ENCODE measurements around the gene GPR83. TPM values are rescaled to one million over a fixed set of nuclear protein-coding genes. Genes with fewer than 3 reads are reported as not detected.
A peak's percentile ranks its signal among the peaks of the same experiment; 100 is the strongest.

GPR83 gene
- total RNA-seq, 4 donors from 2014 or later = 0.21 to 0.28 TPM; not detected in 2

DNA sequence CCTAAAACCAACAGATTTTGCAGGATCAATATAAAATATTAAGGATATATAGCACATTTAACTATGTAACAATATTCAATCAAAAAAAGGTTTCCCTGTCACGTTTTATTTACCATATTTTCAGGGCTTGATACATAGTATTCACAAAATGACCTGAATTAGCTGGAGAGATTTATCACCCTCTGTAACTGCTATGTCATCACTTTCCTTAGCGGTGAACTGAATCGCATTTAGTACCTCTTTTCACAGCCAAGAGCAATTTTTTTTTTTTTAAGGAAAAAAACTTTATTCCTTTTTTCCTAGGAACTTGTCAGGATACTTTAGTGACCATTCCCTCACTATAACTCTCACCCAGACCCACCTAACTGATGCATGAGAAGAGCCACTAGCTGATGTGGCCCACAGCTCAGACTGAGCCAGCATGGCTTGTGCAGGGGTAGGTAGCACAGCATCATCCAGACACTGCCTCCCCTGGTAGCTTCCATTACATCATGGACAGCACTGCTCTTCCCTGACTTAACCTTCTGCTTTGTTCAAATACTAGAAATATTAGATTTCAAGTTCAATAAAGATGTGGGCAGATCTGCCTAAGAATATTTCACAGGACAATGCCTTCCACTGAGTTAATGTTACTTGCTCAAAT is 17.0 kb upstream of the GPR83 start:
- Histone ChIP-seq H3K4me1 (no peaks in the 10 kb centered on the region), H3K36me3 (no peaks in the 10 kb centered on the region), H3K9me3 (no peaks in the 10 kb centered on the region), H3K4me3 (no peak overlapping the region), H3K27ac (no peak overlapping the region), H3K27me3 (no peaks in the 10 kb centered on the region)
- TF ChIP-seq, protein P1, sequence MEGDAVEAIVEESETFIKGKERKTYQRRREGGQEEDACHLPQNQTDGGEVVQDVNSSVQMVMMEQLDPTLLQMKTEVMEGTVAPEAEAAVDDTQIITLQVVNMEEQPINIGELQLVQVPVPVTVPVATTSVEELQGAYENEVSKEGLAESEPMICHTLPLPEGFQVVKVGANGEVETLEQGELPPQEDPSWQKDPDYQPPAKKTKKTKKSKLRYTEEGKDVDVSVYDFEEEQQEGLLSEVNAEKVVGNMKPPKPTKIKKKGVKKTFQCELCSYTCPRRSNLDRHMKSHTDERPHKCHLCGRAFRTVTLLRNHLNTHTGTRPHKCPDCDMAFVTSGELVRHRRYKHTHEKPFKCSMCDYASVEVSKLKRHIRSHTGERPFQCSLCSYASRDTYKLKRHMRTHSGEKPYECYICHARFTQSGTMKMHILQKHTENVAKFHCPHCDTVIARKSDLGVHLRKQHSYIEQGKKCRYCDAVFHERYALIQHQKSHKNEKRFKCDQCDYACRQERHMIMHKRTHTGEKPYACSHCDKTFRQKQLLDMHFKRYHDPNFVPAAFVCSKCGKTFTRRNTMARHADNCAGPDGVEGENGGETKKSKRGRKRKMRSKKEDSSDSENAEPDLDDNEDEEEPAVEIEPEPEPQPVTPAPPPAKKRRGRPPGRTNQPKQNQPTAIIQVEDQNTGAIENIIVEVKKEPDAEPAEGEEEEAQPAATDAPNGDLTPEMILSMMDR (IDR thresholded peaks at IDR 0.05) = no peak
- no peak for TF ChIP-seq POLR2A (IDR thresholded peaks at IDR 0.05)
- no peak for DNase-seq
- intact Hi-C loops (cut with DNase I; ENCODE audit: low total_unique reads) = no loop called here

DNA sequence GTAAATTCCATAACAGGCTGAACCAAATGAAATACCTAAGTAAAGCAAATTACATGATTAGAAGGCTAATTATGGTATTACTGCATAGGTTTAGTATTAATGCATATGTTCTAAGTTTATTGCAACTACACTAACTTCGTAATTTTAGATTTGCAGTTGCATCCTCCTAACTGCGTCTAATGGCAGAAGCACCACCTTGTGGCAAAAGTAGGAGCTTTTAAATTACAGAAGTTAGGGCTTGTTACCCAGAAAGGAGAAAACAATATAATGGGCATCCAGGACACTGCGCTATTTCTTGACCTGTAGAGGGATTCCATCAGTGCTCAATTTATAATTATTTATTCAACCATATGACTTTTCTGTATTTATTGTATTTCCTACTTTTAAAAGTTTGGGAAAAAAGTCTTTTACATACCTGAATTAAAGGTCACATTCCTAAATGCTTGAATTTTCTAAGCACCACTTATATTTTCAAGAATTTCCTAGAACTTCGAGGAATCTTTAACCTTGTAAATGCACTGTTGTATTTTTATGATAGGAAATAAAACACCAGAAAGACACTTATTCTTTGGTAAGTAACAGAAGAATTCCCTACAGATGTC is 16.3 kb upstream of the GPR83 start:
- no peaks in the 10 kb centered on the region for H3K36me3 ChIP-seq
- H3K27me3 ChIP-seq = no peaks in the 10 kb centered on the region
- no peaks in the 10 kb centered on the region for H3K4me1 ChIP-seq
- intact Hi-C loops (cut with DNase I; ENCODE audit: low total_unique reads) = no loop called here
- H3K4me3 ChIP-seq = no peak overlapping the region
- TF ChIP-seq, protein P1 (IDR thresholded peaks at IDR 0.05) = peak; percentile 32 to 54 (median 52)
- TF ChIP-seq POLR2A (IDR thresholded peaks at IDR 0.05) = no peak
- H3K9me3 ChIP-seq = no peaks in the 10 kb centered on the region
- H3K27ac ChIP-seq = no peak overlapping the region
- no peak for DNase-seq

DNA sequence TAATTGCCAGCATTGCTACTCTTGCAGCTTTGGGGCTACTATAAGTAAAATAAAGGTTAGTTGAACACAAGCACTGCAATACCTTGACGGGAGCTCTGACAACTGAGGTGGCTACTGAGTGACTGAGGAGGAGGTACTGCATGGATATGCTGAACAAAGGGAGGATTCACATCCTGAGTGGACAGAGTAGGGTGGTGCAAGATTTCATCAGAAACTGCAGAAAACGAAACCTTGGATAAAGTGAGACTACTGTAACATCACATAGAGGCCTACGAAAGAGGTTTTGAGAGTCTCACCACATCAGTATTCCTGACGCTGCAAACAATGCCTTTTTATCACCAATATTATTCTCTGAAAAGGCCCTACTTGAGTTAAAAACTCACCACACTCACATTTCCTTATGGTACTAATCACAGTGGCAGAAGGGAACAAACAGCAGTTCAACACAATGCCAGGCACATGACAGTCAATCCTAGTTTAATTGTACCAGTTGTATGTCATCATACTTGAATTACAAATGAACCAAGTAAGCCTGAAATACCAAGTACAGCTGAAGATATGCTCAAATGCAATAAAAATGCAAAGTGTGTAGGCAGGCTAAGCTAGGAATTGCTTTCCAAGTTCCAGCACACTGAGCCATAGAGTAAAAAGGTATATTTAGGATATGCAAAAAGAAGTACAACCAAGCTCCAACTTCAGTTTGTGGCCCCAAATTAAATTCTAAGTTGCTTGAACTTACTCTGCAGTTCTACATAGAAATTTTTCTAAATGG is 4.0 kb upstream of the GPR83 start:
- Histone ChIP-seq H3K4me1 (peaks cover 0 to 6% of the 10 kb centered on the region in 2 donors), H3K27ac (no peak overlapping the region), H3K27me3 (no peaks in the 10 kb centered on the region), H3K4me3 (no peak overlapping the region), H3K36me3 (no peaks in the 10 kb centered on the region), H3K9me3 (peaks cover 0 to 5% of the 10 kb centered on the region in 2 donors)
- no peak for TF ChIP-seq POLR2A (IDR thresholded peaks at IDR 0.05)
- TF ChIP-seq, protein P1 (IDR thresholded peaks at IDR 0.05) = no peak
- intact Hi-C loops (cut with DNase I; ENCODE audit: low total_unique reads) = no loop called here
- no peak for DNase-seq

DNA sequence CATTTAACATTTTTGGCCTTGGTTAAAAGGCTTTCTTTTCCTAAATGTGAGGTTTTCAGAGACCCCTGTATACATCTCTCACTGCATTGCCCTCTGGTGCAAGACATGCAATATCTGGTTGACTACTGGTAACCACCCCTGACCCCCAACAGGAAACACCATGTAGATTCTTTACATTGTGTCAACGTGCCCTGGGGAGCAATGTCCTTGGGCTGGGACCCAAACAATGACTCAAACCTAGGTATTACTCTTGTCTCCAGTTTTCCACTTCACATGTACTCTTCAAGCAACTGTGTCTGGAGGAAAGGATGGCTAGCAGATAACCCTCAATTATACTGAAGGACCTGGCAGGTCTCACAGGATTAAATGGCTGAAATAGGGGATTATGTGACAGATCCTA is 1.1 kb upstream of the GPR83 start:
- Histone ChIP-seq H3K36me3 (no peaks in the 10 kb centered on the region), H3K27ac (no peak overlapping the region), H3K9me3 (no peaks in the 10 kb centered on the region), H3K27me3 (no peaks in the 10 kb centered on the region), H3K4me1 (peaks cover 0 to 6% of the 10 kb centered on the region in 2 donors), H3K4me3 (no peak overlapping the region)
- DNase-seq = no peak
- intact Hi-C loops (cut with DNase I; ENCODE audit: low total_unique reads) = no loop called here
- TF ChIP-seq POLR2A (IDR thresholded peaks at IDR 0.05) = no peak
- TF ChIP-seq, protein P1 (IDR thresholded peaks at IDR 0.05) = no peak

DNA sequence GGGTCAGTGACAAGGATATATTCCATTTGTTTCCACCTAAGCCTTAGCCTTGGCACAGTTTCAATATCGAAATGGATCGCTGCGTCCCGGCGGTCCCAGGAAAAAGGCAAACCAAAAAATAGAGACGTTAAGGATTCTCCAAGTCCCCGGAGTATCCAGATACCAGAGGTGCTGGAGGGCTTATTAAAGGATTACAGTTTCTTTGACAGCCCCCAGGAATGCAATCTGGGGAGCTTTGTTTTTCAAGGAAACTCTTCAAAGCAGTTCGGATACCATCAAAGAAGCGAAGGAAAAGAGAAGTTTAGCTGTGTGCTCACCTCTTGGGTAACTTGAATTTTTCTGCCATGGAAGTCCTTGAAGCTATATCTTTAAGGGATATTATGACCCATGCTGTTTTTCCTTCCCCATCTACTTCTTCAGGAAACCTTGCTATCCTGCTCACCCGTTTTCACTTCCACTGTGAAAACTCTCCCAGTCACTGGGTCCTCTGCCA is 600 bp upstream of the GPR83 start:
- no peaks in the 10 kb centered on the region for H3K27me3 ChIP-seq

More for the DNA sequence above, 600 bp upstream of the GPR83 start:
- Histone ChIP-seq H3K9me3 (no peaks in the 10 kb centered on the region), H3K27ac (no peak overlapping the region), H3K4me3 (no peak overlapping the region), H3K36me3 (no peaks in the 10 kb centered on the region), H3K4me1 (peaks cover 0 to 6% of the 10 kb centered on the region in 2 donors)
- no peak for TF ChIP-seq POLR2A (IDR thresholded peaks at IDR 0.05)
- TF ChIP-seq, protein P1 (IDR thresholded peaks at IDR 0.05) = no peak
- DNase-seq = no peak
- intact Hi-C loops (cut with DNase I; ENCODE audit: low total_unique reads) = no loop called here
